GM23248 (cell line): ENCODE data around the gene CSNK1A1. TPM values are rescaled to one million over a fixed set of nuclear protein-coding genes. Genes with fewer than 3 reads are reported as not detected.
A peak's percentile ranks its signal among the peaks of the same experiment; 100 is the strongest.
"Not testable (repeated sequence)": the region's sequence is repeated elsewhere in the genome, so short reads cannot be mapped to it uniquely, and the experiment has no call there.

Experiments
- DNase-seq: peaks from one replicate; pipeline ENCODE4 v3.0.0-alpha.2; 2015
- H2AFZ ChIP-seq: fragments of 200-600 bp; sonication (generic); 2 replicates; pipeline ENCODE4 v1.6.1; 2016; ENCODE audit warnings: antibody characterized with exemption
- H3F3A ChIP-seq: fragments of 200-600 bp; sonication (generic); 2 replicates; pipeline ENCODE4 v1.6.1; 2016; ENCODE audit warnings: mild to moderate bottlenecking, antibody characterized with exemption, mixed run types; ENCODE audit not compliant: insufficient read depth
- H3K27ac ChIP-seq: fragments of 200-600 bp; sonication (generic); 2 replicates; pipeline ENCODE4 v1.5.1; 2016; ENCODE audit warnings: mild to moderate bottlenecking
- H3K27me3 ChIP-seq: fragments of 200-600 bp; sonication (generic); replicated peaks from 2 replicates; pipeline ENCODE4 v1.6.1; 2016; ENCODE audit warnings: mild to moderate bottlenecking; ENCODE audit not compliant: insufficient read depth
- H3K36me3 ChIP-seq: fragments of 200-600 bp; sonication (generic); 2 replicates; pipeline ENCODE4 v1.6.1; 2016; ENCODE audit warnings: low read depth, mild to moderate bottlenecking
- H3K4me1 ChIP-seq: fragments of 200-600 bp; sonication (generic); 2 replicates; pipeline ENCODE4 v1.6.1; 2016; ENCODE audit warnings: mild to moderate bottlenecking; ENCODE audit not compliant: insufficient read depth
- H3K4me2 ChIP-seq: fragments of 200-600 bp; sonication (generic); one replicate; pipeline ENCODE4 v1.6.1; 2016; ENCODE audit warnings: mild to moderate bottlenecking; ENCODE audit not compliant: unreplicated experiment
- H3K4me3 ChIP-seq: fragments of 200-600 bp; sonication (generic); 2 replicates; pipeline ENCODE4 v1.5.1; 2016; ENCODE audit warnings: mild to moderate bottlenecking
- H3K79me2 ChIP-seq: fragments of 200-600 bp; sonication (generic); 2 replicates; pipeline ENCODE4 v1.6.1; 2016; ENCODE audit warnings: mild to moderate bottlenecking; ENCODE audit not compliant: insufficient read depth
- H3K9ac ChIP-seq: fragments of 200-600 bp; sonication (generic); 2 replicates; pipeline ENCODE4 v1.6.1; 2016; ENCODE audit warnings: mild to moderate bottlenecking
- H3K9me2 ChIP-seq: fragments of 200-600 bp; sonication (generic); 2 replicates; pipeline ENCODE4 v1.6.1; 2016; ENCODE audit warnings: mixed run types, mild to moderate bottlenecking, moderate library complexity; ENCODE audit not compliant: insufficient read depth
- H3K9me3 ChIP-seq: fragments of 200-600 bp; sonication (generic); one replicate; pipeline ENCODE4 v1.6.1; 2017; ENCODE audit warnings: low read depth
- H4K20me1 ChIP-seq: fragments of 200-600 bp; sonication (generic); 2 replicates; pipeline ENCODE4 v1.6.0; 2016; ENCODE audit not compliant: insufficient read depth
- EZH2 ChIP-seq: fragments of 200-600 bp; sonication (generic); IDR thresholded peaks from 2 replicates; pipeline ENCODE4 v1.6.1; 2018; ENCODE audit warnings: antibody characterized with exemption, mild to moderate bottlenecking; ENCODE audit not compliant: insufficient read depth, poor library complexity, severe bottlenecking
- EZH2phosphoT487 ChIP-seq: fragments of 200-600 bp; sonication (generic); IDR thresholded peaks from 2 replicates; pipeline ENCODE4 v1.6.1; 2018; ENCODE audit warnings: antibody characterized with exemption, moderate library complexity, mild to moderate bottlenecking, low read depth; ENCODE audit not compliant: insufficient read depth
- WGBS, 2 experiments: methylation state at CpG; one replicate each; pipeline ENCODE4 v1.1.6; 2015 to 2017; ENCODE audit warnings: low lambda C conversion rate in 2 of 2, low coverage in 1 of 2; ENCODE audit errors: missing lambda C conversion rate in 2 of 2; 5-methylcytosine and 5-hydroxymethylcytosine counted together
- in situ Hi-C: fragments of 300-500 bp; cut with MboI; formaldehyde crosslinking; loops from 2 replicates; pipeline ENCODE4 v1.15.0; 2020
- polyA plus RNA-seq: library from polyadenylated mRNA; unstranded; fragments of >200 nt; fragmentation: Nextera tagmentation; extraction: Ambion mirVana; gene quantifications from 2 replicates; pipeline ENCODE4 v1.2.1, GENCODE V29; 2016
- total RNA-seq: library from RNA; depleted of rRNA; stranded (reverse); fragments of >200 nt; shearing (Covaris generic); gene quantifications from 2 replicates; pipeline ENCODE4 v1.2.3, GENCODE V29; 2014

Gene CSNK1A1
- total and polyA plus RNA-seq, 2 experiments from 2014 or later, result 228 to 415 TPM

DNA sequence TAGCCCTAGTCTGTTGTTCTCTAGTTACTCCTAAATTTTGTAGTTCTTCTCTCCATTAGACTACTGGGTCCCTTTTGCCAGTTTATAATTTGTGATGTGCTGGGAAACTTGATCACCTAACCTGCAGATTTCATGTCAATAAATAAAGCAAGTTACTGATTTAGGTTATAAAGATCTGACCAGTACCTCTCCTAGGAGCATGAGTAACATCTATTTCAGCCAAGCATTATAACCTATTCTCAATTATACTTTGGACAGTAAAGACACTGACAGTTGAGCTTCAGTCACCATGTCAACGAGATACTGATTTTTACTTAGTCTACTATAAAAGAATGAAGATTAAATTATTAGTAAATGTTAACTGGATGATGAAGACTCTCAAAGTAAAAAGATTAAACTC lies 36.7 kb downstream of the CSNK1A1 start:
- Histone ChIP-seq H3K27ac (peak overlapping the region; percentile 76), H3K9me2 (no peaks in the 10 kb centered on the region), H3K36me3 (peaks cover 60% of the 10 kb centered on the region), H3K4me3 (peak overlapping the region; percentile 11; the same call in 1 of the 2 replicates), H4K20me1 (peaks cover 7% of the 10 kb centered on the region), H3K9ac (peak overlapping the region; percentile 33), H3K9me3 (no peaks in the 10 kb centered on the region), H3F3A (peaks cover 80% of the 10 kb centered on the region), H2AFZ (no peak overlapping the region), H3K4me2 (peak overlapping the region; percentile 45), H3K27me3 (no peaks in the 10 kb centered on the region), H3K4me1 (peaks cover 57% of the 10 kb centered on the region), H3K79me2 (peaks cover 100% of the 10 kb centered on the region)
- TF ChIP-seq EZH2phosphoT487, result no peak
- TF ChIP-seq EZH2, result no peak
- in situ Hi-C loops, result no loop called here
- DNase-seq, result no peak
- 85 to 89% methylated on average over 1 of the region's 1 CpG for WGBS, 2 experiments

DNA sequence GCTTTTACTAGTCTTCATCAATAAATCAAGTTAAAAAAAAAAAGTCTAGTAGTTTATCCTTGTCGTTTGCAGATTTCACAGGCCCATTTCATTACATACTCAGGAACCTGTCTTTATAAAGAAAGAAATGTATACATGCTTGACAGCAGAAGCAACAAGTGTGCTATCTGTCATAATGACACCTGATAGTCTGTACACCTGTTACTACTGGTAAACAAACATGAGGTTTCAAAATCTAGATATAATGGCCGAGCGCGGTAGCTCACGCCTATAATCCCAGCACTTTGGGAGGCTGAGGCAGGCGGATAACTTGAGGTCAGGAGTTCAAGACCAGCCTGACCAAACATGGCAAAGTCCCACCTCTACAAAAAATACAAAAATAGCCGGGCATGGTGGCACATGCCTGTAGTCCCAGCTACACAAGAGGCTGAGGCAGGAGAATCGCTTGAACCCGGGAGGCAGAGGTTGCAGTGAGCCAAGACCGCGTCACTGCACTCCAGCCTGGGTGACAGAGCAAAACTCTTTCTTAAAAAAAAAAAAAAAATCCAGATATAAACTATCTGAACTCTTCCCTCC lies 37.8 kb downstream of the CSNK1A1 start:
- H4K20me1 ChIP-seq, H3K4me3 ChIP-seq, H3K9ac ChIP-seq, H3K27me3 ChIP-seq, DNase-seq, in situ Hi-C loops, H3K4me2 ChIP-seq, H2AFZ ChIP-seq, H3K9me2 ChIP-seq, H3K9me3 ChIP-seq: not testable (repeated sequence)
- Histone ChIP-seq H3K4me1 (peaks cover 46% of the 10 kb centered on the region), H3K36me3 (peaks cover 65% of the 10 kb centered on the region), H3K79me2 (peaks cover 100% of the 10 kb centered on the region), H3F3A (peaks cover 73% of the 10 kb centered on the region), H3K27ac (peak overlapping the region; percentile 76; the same call in 1 of the 2 replicates)
- 93 to 94% methylated on average over 11 of the region's 11 CpGs for WGBS, 2 experiments

DNA sequence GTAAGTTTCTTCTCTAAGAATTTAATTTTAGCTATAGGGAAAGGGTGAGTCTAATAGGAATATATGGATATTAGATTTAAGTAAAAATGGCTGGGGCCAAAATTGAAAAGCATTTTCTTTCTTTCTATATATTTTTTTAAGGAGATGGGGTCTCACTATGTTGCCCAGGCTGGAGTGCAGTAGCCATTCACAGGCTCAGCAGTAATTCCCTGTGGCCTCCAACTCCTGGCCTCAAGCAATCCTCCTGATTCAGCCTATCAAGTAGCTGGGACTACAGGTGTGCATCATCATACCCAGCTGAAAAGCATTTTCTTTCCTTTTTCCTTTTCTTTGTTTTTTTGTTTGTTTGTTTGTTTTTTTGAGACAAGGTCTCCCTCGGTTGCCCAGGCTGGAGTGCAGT lies 41.1 kb downstream of the CSNK1A1 start:
- Histone ChIP-seq H3K4me1 (peaks cover 13% of the 10 kb centered on the region), H3K4me3 (no peak overlapping the region), H3K4me2 (no peak overlapping the region), H3F3A (peaks cover 68% of the 10 kb centered on the region), H4K20me1 (peaks cover 5% of the 10 kb centered on the region; the same call in 1 of the 2 replicates), H3K27me3 (no peaks in the 10 kb centered on the region), H3K9ac (no peak overlapping the region), H2AFZ (no peak overlapping the region), H3K9me3 (no peaks in the 10 kb centered on the region), H3K27ac (no peak overlapping the region), H3K36me3 (peaks cover 91% of the 10 kb centered on the region), H3K9me2 (no peaks in the 10 kb centered on the region), H3K79me2 (peaks cover 100% of the 10 kb centered on the region)
- DNase-seq, result no peak
- in situ Hi-C loops, result no loop called here
- no peak for TF ChIP-seq EZH2phosphoT487
- no peak for TF ChIP-seq EZH2
- WGBS, 2 experiments, result 75 to 80% methylated on average over 1 of the region's 1 CpG

DNA sequence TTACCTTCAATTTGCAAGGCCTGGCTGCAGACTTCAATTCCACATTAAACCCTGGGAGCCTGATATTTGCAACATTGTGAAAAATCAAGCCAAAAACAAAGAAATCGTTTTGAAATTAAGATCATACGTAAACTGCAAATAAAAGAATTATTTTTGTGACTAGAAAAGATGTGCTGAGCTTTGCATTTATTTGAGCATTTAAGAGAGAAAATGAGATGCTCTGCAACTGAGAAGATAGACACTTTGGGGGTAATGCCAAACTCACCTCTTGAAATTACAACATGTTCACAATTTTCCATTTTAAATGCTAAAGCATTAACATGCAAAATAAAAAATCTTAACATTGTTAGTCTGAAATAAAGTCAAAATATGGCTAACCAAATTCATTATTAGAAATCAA lies 46.6 kb downstream of the CSNK1A1 start:
- H3K9me3 ChIP-seq, result no peaks in the 10 kb centered on the region
- no peak for DNase-seq
- no peaks in the 10 kb centered on the region for H4K20me1 ChIP-seq
- H3K4me1 ChIP-seq, result peaks cover 45% of the 10 kb centered on the region
- peaks cover 84% of the 10 kb centered on the region for H3K79me2 ChIP-seq
- peaks cover 81% of the 10 kb centered on the region for H3F3A ChIP-seq
- 14 to 21% methylated on average over 2 of the region's 2 CpGs for WGBS, 2 experiments
- H3K27me3 ChIP-seq, result no peaks in the 10 kb centered on the region
- no peaks in the 10 kb centered on the region for H3K9me2 ChIP-seq
- peak overlapping the region; percentile 74 for H3K27ac ChIP-seq
- H2AFZ ChIP-seq, result no peak overlapping the region
- in situ Hi-C loops, result no loop called here
- TF ChIP-seq EZH2phosphoT487, result no peak
- TF ChIP-seq EZH2, result no peak
- H3K9ac ChIP-seq, result no peak overlapping the region
- no peak overlapping the region for H3K4me2 ChIP-seq
- H3K36me3 ChIP-seq, result peaks cover 81% of the 10 kb centered on the region
- no peak overlapping the region for H3K4me3 ChIP-seq

DNA sequence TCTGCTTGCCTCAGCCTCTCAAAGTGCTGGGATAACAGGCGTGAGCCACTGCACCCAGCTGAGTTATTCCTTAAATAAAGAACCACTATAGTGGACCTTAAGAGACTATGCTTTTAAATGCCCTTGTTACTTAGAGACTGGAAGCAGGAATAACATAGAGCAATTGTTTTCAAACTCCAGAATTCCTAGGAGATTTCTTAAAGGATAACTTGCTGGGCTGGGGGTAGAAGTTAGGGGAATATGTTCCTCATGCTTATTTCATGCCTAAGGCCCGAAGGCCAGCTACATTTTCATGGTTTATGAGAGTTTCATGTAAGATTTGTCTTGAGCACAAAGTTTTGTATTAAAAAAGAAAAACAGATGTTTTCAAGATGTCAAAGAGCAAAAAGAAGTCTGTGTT lies 48.2 kb downstream of the CSNK1A1 start:
- no peak overlapping the region for H3K4me2 ChIP-seq
- no peak overlapping the region for H2AFZ ChIP-seq
- peaks cover 84% of the 10 kb centered on the region for H3K79me2 ChIP-seq
- TF ChIP-seq EZH2phosphoT487, result no peak
- no peak for TF ChIP-seq EZH2
- H3K4me3 ChIP-seq, result no peak overlapping the region
- no peaks in the 10 kb centered on the region for H3K27me3 ChIP-seq
- no peak for DNase-seq
- H3K36me3 ChIP-seq, result peaks cover 81% of the 10 kb centered on the region
- peaks cover 91% of the 10 kb centered on the region for H3F3A ChIP-seq
- 0 out of 2 replicates have a peak overlapping the region, but pooled peaks have one; percentile 17 for H3K9ac ChIP-seq
- 64 to 83% methylated on average over 2 of the region's 2 CpGs for WGBS, 2 experiments
- H3K9me3 ChIP-seq, result no peaks in the 10 kb centered on the region
- H4K20me1 ChIP-seq, result no peaks in the 10 kb centered on the region
- H3K27ac ChIP-seq, result peak overlapping the region; percentile 74
- in situ Hi-C loops, result no loop called here
- H3K4me1 ChIP-seq, result peaks cover 62% of the 10 kb centered on the region
- H3K9me2 ChIP-seq, result no peaks in the 10 kb centered on the region
